Fibroblast of skin of scalp (primary cell): Measurements from ENCODE around the gene NOTCH2NLA.
"Not testable (repeated sequence)": the region's sequence is repeated elsewhere in the genome, so short reads cannot be mapped to it uniquely, and the experiment has no call there.

Experiments
- DNase-seq: peaks from one replicate; pipeline ENCODE4 v3.0.0-alpha.2; 2013

The NOTCH2NLA gene

DNA sequence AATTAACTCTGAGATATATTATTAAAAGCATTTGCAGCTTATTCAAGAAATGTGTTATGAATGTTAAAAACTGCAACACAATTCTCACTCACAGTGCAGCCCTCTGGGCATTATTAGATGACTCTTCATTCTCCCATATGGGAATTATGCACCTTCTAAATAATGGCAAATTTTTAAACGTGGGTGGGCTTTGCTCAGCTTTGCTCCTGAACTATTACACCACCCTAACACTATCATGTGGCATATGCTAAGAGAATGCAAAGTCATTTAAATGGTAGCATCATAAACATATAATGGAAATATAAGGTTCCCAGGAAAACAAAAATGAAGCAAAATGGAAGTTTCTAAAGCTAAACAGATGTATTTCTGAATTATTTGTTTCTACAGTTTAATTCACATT, 61.5 kb downstream of the NOTCH2NLA start:
- not testable (repeated sequence) for DNase-seq

DNA sequence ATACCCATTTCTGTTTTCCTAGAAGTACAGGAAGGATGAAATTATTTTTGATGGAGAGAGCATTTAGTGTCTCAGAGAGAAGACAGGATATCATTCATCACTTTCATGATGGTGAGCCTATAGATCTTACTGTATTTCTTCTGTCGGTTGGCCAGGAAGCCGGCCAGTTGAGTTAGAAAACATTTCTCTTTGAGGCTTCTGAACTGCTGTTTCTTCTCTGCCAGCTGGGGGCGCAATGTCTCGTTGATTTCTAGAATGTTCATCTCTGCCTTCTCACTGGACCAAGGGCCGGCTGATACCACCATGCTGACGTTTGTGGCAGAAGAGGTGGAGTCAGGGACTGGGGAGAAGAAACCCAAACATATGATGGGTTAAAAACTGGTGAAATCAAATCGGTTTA, 84.4 kb downstream of the NOTCH2NLA start, which contains the start of gene NBPF10:
TSS of gene NBPF10 (minus strand) at position 340 of the 400 bp plus-strand sequence. CDS start at position 305, 35 bp downstream.
- DNase-seq: not testable (repeated sequence)
